GM18505 (cell line): ENCODE measurements around the gene SSTR3.

Experiments
- ATAC-seq: cut with Tn5 transposase; IDR thresholded peaks from one replicate; pipeline ENCODE4 v1.9.1; 2021; ENCODE audit not compliant: unreplicated experiment
- POLR2A ChIP-seq: IDR thresholded peaks from 4 replicates; pipeline ENCODE4 v1.6.1; 2011; ENCODE audit warnings: borderline replicate concordance; ENCODE audit not compliant: insufficient read depth, insufficient read length; ENCODE audit errors: extremely low read depth

SSTR3 gene

GRCh38 chr22:37154925-37155712 is 57.2 kb downstream of the SSTR3 start:
- no peak for TF ChIP-seq POLR2A
- ATAC-seq: no peak
